GM18909 (cell line): ENCODE data around the gene KLHDC10.
"Not testable (repeated sequence)": the region's sequence is repeated elsewhere in the genome, so short reads cannot be mapped to it uniquely, and the experiment has no call there.

Source experiments
- ATAC-seq: cut with Tn5 transposase; IDR thresholded peaks from one replicate; pipeline ENCODE4 v1.9.1; 2021; ENCODE audit warnings: mild to moderate bottlenecking; ENCODE audit not compliant: unreplicated experiment, poor library complexity

KLHDC10 gene

DNA sequence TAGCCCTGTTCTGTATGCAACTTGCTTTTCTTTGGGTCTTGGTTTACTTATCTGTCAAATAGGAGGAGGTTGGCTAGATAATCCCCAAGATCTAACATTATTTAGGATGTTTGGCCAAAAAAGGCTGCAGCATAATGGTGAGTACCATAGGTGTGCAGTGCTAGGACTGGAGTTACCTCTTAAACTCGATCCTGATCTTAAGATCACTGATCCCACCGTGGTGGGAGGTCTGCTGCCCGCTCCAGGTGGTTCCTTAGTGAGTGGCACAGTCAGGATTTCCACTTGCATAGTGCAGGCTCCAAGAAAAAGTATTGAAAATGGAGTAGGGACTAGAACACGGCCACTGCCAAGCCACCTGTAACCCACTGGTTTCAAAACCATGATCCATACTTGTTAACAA lies 66.9 kb downstream of the KLHDC10 start:
- no peak for ATAC-seq

DNA sequence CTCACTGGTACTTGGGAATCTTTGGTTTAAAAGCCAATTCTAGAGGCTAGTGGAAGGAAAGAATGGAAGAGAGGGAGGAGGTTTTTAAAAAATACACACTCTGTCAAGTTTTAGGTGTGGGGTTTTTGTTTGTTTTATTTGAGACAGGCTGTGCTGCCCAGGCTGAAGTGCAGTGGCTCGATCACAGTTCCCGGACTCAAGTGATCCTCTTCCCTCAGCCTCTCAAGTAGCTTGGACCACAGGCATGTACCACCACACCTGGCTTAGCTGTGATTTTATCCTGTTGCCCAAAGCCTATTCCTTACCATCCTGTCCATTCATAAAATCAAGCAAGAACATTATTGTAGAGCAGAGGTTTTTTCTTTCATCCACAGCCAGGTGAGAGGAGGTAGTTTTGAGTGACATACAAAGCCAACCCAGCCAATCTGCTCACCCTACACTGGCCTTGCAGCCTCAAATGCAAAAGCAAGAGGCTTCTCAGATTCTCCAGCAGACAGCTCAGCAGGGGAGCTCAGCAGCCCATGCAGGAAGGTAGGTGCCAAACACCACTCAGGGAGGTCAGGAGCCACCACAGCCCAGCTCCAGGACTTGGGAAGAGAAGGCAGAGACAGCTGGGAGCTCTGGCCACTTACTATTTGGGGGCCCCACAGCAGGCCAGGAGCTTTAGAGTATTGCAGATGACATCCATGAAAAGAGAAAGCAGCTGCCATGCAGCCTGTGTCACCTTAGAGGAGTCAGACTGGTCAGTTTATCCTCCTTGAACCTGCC lies 69.0 kb downstream of the KLHDC10 start:
- ATAC-seq, result no peak

DNA sequence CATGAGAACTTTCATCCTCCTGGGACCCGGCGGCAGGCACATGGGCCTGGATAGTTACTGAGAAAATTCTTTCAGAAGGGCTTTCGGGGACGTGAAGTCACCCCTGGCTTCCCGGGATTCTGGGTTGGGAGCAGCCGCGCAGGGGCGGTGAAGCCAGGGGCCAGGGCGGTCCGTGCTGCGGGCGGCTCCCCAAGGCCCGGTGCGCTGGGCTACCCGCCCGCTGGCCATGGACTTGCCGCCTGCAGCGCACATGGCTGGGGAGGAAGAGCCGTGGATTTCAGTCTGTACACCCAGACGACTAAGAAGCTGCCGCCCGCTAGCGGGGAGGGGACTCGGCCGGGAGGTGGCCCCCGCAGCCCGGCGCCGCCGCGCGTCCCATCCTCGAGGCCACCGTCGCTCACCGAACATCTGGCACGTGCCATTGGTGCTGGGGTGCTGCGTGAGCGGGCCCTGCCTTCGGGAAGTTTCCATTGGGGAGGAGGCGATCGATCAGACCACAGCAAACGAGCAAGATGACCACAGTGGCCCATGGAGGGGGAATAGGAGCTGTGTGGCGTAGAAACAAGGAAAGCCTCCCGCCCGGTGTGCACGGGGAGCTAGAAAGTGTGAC lies 70.3 kb downstream of the KLHDC10 start:
- no peak for ATAC-seq

DNA sequence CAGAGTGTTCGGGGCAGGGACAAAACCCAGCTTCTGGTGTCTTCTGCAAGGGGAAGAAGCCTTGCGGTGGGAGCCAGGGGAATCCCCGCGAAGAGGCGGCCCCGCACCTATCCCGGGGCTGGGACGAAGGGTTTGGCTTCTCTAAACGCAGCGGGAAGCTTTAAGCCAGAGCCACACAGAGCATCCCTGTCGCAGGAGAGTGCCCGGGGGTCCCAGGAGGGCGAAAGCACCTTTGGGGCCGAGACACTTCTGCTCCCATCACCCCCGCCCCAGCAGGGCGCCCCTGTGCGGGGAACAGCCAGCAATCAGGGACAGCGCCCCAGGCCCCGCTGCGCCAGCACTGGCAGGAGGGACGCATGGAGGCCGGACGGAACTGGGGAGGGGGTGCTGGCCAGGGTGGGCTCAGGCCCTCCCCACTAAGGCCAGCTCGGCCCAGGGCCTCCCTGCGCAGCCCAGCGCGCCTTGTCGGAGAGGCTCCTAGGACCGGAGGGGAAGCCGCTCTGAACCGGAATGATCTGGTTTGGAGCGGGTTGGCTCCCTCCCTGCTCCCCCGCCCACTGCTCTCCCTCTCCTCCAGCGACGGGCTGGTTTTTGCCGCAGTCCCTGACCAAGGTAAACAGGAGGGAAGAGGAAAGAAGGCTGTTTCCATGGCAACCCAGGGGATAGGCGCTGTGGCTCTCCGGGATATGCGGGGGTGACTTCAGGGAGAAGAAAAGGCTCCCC lies 71.0 kb downstream of the KLHDC10 start:
- peak; percentile 71 for ATAC-seq

DNA sequence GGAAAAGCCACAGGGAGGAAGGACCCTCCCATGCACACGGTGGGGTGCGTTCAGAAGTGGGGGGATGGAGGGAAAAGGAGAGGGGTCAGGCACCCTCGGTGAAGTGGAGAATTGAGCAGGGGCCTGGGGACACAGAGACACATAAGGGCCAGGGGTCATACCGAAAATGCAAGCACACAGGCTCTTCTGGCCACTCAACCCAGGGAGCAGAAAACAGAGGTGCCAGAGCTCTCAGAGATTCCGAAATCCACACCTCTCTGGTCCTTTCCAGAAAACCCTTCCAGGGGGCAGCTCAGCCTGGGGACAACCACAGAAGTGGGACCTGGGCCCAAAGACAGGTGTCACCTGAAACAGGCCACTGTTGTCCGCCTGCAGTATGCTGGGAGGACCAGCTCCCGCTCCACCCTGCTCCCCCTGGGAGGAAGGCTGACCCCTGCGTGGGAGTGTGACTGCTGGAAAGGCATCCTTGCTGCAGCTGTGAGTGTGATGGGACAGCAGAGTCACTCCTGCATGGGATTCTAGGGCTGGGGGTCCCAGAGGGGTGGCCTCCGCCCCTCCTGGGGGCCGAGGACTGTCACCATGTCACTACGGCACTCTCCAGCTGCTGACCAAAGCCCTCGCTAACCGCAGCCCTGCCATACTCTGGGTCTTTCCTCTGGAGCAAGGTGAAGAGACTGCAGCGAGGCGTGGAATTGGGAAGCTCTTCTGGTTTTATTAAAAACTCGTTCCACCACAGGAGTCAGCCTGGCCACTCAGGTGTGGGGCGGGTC lies 71.7 kb downstream of the KLHDC10 start:
- ATAC-seq, result no peak

DNA sequence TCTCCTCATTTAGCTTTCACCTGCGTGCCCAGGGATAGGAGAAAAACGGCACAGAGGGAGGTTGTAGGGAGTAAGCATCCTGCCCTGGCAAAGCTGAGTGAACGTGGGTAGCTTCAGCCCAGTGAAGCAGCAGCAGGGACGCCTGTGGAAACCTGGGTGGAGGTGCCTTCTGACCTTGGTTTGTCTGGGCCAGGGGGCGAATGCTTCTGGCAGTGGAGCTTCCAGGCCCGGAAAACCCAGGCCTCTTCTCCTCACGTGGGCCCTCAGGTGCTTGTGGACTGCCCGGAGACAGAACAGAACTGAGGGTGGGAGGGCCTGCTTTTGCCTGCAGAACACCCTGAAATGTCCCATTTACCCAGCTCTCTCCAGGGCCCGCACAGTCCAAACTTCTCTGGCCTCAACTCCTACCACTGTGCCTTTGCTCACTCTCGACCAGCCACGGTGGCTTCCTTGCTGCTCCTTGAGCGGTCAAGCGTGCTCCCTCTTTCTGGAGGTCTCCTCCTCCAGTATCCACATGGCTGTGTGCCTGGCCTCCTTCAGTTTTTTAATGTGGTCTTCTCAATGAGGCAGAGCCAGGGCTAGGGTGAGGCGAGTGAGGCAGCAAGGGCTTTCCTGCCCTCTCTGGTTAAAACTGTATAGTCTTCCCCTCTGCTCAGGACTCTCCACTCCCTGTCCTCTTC lies 72.5 kb downstream of the KLHDC10 start:
- no peak for ATAC-seq

DNA sequence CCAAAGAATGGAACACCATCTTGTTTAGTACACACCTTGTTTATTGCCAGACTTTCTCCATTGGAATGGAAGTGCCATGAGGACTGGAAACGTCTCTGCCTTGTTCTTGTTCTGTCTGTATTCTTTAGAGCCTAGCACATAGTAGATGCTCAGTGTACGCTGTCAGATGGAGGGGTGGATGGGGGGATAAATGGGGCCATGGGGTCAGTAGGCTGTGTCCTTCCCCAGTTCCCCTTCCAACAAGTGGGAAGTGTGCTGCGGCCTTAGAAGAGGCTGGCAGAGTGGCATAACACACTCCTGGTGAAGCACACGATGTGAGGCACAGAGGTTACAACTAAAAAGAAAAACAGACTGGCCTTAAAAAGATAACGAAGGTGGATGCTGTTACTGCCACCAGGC lies 73.0 kb downstream of the KLHDC10 start:
- no peak for ATAC-seq

DNA sequence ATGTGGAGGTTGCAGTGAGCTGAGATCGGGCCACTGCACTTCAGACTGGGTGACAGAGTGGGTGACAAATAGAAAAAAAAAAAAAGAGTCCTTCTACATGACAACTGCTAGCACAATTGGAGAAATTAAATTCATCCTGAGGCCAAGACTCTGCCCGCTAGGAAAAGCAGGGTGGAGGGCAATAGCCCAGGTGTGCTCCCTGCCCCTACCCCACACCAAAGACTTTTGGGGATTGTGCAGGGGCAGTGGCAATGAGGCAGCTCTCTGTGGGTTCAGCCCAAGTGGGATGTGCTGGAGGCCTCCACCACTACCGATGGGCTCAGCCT lies 73.6 kb downstream of the KLHDC10 start:
- ATAC-seq, result no peak

DNA sequence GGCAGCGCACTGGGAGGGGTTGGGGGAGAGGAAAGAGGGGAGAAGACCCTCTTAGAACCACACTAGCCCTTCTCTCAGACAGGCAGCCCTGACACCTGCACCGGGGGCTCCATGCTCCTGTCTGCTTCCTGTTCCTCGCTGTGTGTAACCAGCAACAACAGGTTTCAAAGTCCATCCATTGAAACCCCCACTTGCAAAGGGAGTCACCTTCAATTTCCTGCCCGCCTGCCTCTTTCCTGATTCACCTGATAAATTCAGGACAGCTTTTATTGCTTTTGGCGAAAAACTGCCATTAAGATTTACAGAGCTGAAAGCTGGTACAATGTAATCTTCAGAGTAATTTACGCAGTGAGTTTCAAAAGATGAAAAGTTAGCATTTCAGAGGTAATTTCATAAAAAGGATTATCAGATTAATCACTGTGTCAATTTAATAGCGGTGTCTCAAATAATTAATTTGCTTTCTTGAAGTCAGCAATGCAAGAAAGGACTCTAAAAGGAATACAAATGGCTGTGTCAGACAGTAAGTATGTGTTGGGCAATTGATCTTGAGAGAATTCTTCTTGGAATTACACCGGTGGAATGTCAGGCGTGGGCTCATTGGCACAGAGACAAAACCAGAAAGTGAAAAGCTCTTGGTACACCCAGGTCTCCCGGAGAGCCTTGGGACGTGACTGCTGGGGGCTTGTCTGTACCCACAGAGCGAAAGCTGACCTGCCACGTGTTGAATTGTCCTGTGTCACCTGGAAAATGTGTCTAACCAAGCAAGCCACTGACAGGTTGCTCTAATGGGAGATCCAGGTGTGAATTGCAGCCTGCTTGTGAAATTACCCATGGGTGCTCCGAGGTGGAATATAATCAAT lies 74.2 kb downstream of the KLHDC10 start:
- ATAC-seq, result no peak

DNA sequence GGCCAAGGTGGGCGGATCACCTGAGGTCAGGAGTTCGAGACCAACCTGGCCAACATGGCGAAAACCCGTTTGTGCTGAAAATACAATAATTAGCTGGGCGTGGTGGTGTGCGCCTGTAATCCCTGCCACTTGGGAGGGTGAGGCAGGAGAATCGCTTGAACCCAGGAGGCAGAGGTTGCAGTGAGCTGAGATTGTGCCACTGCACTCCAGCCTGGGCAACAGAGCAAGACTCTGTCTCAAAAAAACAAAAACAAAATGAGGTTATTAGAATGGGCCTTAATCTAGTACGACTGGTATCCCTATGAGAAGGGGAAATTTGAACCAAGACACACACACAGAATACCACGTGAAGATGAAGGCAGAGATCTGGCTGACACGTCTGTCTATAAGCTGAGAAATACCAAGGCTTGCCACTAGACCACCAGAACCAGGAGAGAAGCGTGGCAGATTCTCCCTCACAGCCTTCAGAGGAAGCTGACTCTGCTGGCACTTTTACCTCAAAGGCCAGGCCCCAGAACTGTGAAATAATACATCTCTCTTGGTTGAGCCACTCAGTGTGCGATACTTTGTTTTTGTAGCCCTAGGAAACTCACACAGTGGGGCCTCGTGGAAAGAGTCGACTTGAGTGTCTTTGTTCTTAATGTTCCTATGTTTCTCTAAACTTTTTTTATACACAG lies 75.2 kb downstream of the KLHDC10 start:
- ATAC-seq, result no peak

DNA sequence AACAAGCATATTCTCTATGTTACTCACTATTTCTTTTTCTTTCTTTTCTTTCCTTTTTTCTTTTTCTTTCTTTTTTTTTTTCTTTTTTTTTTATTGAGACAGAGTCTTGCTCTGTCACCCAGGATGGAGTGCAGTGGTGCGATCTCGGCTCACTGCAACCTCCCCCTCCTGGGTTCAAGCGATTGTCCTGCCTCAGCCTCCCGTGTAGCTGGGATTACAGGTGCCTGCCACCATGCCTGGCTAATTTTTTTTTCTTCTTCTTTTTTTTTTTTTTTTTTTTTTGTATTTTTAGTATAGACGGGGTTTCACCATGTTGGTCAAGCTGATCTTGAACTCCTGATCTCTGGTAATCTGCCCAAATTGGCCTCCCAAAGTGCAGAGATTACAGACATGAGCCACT lies 75.8 kb downstream of the KLHDC10 start:
- ATAC-seq, result not testable (repeated sequence)

DNA sequence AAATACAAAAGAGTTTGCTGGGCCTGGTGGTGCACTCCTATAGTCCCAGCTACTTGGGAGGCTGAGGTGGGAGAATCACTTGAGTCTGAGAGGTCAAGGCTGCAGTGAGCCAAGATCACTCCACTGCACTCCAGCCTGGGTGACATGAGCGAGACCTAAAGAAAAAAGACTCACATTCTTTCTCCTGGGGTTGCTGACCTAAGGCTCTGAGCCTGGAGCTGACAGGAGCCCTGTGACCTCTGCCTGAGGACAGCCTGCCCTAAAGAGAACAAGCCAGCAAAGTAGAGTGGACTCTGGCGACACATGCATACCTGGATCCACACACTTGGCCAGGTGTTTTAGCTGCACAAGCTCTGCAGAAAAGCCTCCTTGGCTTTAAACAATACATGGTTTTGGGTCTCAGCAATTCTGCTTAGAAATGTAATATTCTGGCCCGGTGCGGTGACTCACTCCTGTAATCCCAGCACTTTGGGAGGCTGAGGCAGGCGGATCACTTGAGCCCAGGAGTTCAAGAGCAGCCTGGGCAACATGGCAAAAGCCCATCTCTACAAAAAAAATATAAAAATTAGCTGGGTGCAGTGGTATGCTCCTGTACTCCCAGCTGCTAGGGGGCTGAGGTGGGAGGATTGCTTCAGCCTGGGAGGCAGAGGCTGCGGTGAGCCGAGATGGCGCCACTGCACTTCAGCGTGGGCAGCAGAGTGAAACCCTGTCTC lies 76.5 kb downstream of the KLHDC10 start:
- no peak for ATAC-seq

DNA sequence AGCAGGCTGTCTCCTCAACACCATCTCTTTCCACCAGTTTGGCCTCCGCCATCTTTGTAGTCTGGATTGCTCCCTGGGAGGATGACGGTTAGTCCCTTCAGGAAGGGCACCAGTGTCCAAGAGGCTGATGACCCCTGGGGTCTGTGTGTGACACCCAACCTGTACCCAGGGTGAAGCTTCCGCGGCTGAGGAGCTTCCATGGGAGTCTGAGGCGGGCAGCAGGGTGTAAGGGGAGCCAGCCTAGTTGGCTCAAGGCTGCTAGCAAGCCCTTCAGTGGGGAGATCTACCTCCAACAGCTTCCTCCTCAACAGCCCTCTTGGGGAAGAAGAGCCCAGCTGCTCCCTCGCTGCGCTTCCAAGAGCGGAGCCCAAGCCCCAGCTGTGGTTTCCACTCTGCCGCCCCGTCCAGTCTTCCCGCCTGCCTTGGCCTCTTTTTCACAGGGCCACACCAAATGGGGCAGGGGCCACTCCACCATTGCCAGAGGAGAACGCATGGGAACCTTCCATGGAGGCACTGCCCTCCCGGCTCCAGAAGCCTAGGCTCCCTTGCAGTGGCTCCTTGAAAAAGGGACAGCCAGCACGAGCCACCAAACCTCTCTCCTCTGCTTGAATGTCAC lies 77.5 kb downstream of the KLHDC10 start:
- no peak for ATAC-seq

DNA sequence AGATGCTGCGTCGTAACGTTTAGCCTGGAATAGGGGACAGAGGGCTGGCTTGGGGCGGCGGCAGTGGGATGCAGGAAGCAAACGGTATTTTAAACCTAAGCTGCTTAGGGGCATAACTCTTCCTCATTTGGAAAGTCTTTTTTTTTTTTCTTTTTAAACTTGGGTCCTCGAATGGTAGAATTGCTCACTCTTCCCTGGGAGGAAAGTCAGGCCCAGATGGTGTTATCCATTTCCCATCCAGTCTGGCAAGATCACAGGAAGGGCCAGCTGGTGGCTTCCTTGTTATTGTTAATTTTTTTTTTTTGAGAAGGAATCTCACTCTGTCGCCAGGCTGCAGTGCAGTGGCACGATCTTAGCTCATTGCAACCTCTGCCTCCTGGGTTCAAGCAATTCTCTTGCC lies 78.2 kb downstream of the KLHDC10 start:
- no peak for ATAC-seq

DNA sequence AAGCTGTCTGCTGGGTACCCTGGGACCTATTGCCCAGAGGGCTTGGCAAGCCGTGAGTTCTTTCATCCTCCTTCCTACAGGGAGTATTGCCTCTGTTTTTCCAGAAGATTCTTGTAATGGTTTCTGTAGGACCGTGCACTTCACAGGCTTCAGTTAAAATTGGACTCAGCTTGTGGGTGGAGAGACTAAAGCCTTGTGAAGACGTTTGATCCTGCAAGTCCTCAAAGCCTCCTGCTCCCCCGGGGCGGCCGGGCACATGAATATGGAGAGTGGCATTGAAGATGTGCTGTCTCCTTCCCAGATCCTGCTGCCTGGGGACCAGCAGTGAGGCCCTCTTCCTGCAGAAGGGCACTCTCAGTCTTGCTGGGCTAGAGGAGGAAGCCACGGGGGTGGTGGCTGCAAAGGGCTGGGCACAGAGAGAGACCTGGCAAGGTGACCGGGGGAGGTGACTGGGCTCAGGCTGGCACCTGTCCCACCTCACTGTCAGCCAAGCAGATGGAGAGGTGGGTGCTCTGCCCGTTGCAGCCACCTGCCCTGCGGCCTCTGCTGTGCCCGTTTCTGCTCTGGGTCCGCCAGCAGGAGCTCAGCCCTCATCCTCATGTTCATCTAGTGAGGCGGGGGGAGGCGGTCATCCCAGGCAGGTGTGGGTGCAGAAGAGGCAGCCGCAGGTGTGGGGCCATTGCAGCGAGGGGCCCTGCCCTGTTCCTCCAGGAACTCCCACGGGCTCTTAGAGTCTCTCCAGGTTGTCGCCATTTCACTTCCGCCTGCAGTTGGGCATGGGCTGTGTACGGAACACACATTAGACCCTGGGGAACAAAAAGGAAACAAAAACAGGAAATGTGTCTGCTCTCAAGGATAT lies 79.2 kb downstream of the KLHDC10 start:
- ATAC-seq, result peak; percentile 66

DNA sequence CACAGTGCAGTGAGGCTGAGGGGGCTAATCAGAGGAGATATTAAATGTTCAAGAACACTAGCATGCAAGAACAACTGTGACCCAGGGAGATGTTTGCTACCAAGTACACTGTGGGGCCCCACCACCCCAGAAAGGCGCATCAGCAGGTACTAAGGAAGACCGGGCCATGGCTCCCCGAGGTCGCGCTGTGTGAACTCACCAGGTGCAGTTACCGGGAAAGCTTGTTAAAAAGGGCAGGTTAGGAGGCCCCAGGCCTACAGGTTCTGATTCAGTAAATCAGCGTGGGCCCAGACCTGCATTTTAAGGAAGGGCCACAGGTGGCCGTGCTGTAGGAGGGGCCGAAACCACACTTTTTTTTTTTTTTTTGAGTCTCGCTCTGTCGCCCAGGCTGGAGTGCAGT lies 80.3 kb downstream of the KLHDC10 start:
- ATAC-seq, result no peak
